CD4-positive, alpha-beta memory T cell (primary cell): ENCODE data around the gene MYB. TPM values are rescaled to one million over a fixed set of nuclear protein-coding genes. Genes with fewer than 3 reads are reported as not detected.

Experiments
- CTCF ChIA-PET: fragments of 350-600 bp; sonication (Branson Sonifier 250); formaldehyde crosslinking; loops from one replicate; lab custom pipeline; 2021; ENCODE audit warnings: inconsistent platforms; ENCODE audit not compliant: partially characterized antibody; lab: Charles Lee
- POLR2A ChIA-PET: fragments of 350-600 bp; sonication (Branson Sonifier 250); formaldehyde crosslinking; loops from one replicate; lab custom pipeline; 2021; ENCODE audit not compliant: partially characterized antibody; lab: Charles Lee
- DNase-seq, 5 donors: peaks; one replicate each; pipeline versions ENCODE4 v3.0.0 to v3.0.0-alpha.2; 2020 to 2022; ENCODE audit warnings: mixed read lengths in 1 of 5
- H3K27ac ChIP-seq: one replicate; pipeline ENCODE4 v1.7.0; 2013; ENCODE audit warnings: low read depth, low read length
- H3K27me3 ChIP-seq: 2 replicates; pipeline ENCODE4 v1.7.0; 2013; ENCODE audit warnings: mild to moderate bottlenecking, low read length, moderate library complexity; ENCODE audit not compliant: insufficient read depth
- H3K36me3 ChIP-seq: 2 replicates; pipeline ENCODE4 v1.7.0; 2013; ENCODE audit warnings: mild to moderate bottlenecking, low read length, moderate library complexity; ENCODE audit not compliant: insufficient read depth
- H3K4me1 ChIP-seq: 2 replicates; pipeline ENCODE4 v1.7.0; 2013; ENCODE audit warnings: mild to moderate bottlenecking, low read length, moderate library complexity; ENCODE audit not compliant: insufficient read depth
- H3K4me3 ChIP-seq, 2 donors: one replicate each; pipeline ENCODE4 v1.7.0; 2013; ENCODE audit warnings: low read length in 2 of 2, mild to moderate bottlenecking in 1 of 2
- H3K9me3 ChIP-seq, 2 donors: one replicate each; pipeline ENCODE4 v1.7.0; 2013; ENCODE audit warnings: low read length in 2 of 2, control low read depth in 1 of 2; ENCODE audit not compliant: control insufficient read depth in 1 of 2
- H3K27ac Mint-ChIP-seq, 7 donors: one replicate each; pipeline ENCODE4 v1.8.0; 2020 to 2021; ENCODE audit warnings: mixed read lengths in 7 of 7, mild to moderate bottlenecking in 6 of 7, inconsistent platforms in 3 of 7, moderate library complexity in 3 of 7
- H3K27me3 Mint-ChIP-seq, 2 donors: one replicate each; pipeline ENCODE4 v1.8.0; 2020 to 2021; ENCODE audit warnings: mixed read lengths in 2 of 2
- H3K36me3 Mint-ChIP-seq, 2 donors: one replicate each; pipeline ENCODE4 v1.8.0; 2020 to 2021; ENCODE audit warnings: mixed read lengths in 2 of 2, inconsistent platforms in 1 of 2, mild to moderate bottlenecking in 1 of 2
- H3K4me1 Mint-ChIP-seq, 4 donors: one replicate each; pipeline ENCODE4 v1.8.0; 2020 to 2021; ENCODE audit warnings: mixed read lengths in 4 of 4, mild to moderate bottlenecking in 1 of 4
- H3K4me3 Mint-ChIP-seq, 8 donors: one replicate each; pipeline ENCODE4 v1.8.0; 2020 to 2021; ENCODE audit warnings: mixed read lengths in 8 of 8, mild to moderate bottlenecking in 7 of 8, moderate library complexity in 6 of 8, inconsistent platforms in 3 of 8
- H3K9me3 Mint-ChIP-seq, 8 donors: one replicate each; pipeline ENCODE4 v1.8.0; 2020 to 2021; ENCODE audit warnings: mixed read lengths in 8 of 8, mild to moderate bottlenecking in 5 of 8, inconsistent platforms in 3 of 8, moderate library complexity in 1 of 8
- intact Hi-C: fragments of 100-400 bp; cut with micrococcal nuclease; formaldehyde crosslinking; loops from one replicate; pipeline ENCODE4 v1.15.1; 2023
- polyA plus RNA-seq, 2 donors: library from polyadenylated mRNA; unstranded; fragments of 300-500 nt; fragmentation: Illumina TruSeq; gene quantifications; one replicate each; pipeline ENCODE4 v1.2.3, GENCODE V29; 2021
- total RNA-seq, 2 experiments: library from RNA; stranded (reverse); gene quantifications; one replicate each; pipeline ENCODE4 v1.2.3, GENCODE V29; 2021

MYB gene
- total and polyA plus RNA-seq, 4 experiments from 2014 or later: 0.31 to 4.7 (median 2.1) TPM

DNA sequence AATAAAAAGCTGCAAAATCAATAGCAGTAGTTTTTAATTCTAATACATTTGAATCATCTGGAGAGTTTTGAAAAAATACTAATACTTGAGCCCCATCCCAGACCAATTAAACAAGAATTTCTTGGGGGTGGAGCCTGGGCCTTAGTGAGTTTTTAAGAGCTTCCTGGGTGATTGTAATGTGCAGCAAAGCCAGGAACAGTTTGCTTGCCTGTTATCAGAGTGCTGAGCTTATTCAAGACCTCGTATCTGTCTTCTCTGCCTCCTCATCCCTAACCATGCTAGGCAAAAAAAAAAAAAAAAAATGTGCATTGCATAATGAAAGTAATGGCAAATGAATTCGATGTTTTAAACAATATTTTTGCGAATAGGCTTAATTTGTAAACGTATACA is 36.4 kb upstream of the MYB start:
- intact Hi-C loops: loop anchor here (1.0 to 2.0 kb wide), 5 partner anchors 39 to 295 kb away; no protein-coding TSS in a partner anchor
- H3K4me1 Mint-ChIP-seq: peaks cover 14 to 30% (median 25%) of the 10 kb centered on the region in 4 donors
- no peaks in the 10 kb centered on the region for H3K9me3 ChIP-seq

GRCh38 chr6:135145063-135145800 is 35.9 kb upstream of the MYB start:
- Histone ChIP-seq H3K4me1 (peaks cover 12% of the 10 kb centered on the region), H3K4me3 (no peak overlapping the region), H3K36me3 (no peaks in the 10 kb centered on the region), H3K27ac (no peak overlapping the region), H3K9me3 (no peaks in the 10 kb centered on the region), H3K27me3 (no peaks in the 10 kb centered on the region)
- no peaks in the 10 kb centered on the region for H3K36me3 Mint-ChIP-seq
- no peaks in the 10 kb centered on the region for H3K9me3 Mint-ChIP-seq
- no peaks in the 10 kb centered on the region for H3K27me3 Mint-ChIP-seq
- POLR2A ChIA-PET: interaction anchor here (0.6 to 2.0 kb wide), 3 partner anchors 13 to 53 kb away, joined by 3 to 7 read pairs (median 3); no protein-coding TSS in a partner anchor
- intact Hi-C loops: loop anchor here (1.0 to 2.0 kb wide), 5 partner anchors 38 to 294 kb away; no protein-coding TSS in a partner anchor
- CTCF ChIA-PET: interaction anchor here (0.7 to 5.6 kb wide), 23 partner anchors 11 to 1196 kb away, joined by 3 to 66 read pairs (median 5); partner anchors contain the start of gene HBS1L
- peaks cover 14 to 30% (median 25%) of the 10 kb centered on the region in 4 donors for H3K4me1 Mint-ChIP-seq
- peak in 4 of 5 donors; percentile 35 to 50 (median 40) for DNase-seq
- peak overlapping the region in 7 of 8 donors; percentile 18 to 83 (median 54) for H3K4me3 Mint-ChIP-seq
- H3K27ac Mint-ChIP-seq: peak overlapping the region; percentile 51 to 94 (median 79)

More for the DNA sequence above, 36.4 kb upstream of the MYB start:
- H3K27ac ChIP-seq: no peak overlapping the region
- H3K27ac Mint-ChIP-seq: peak overlapping the region in 2 of 7 donors; percentile 51 to 94
- H3K4me1 ChIP-seq: peaks cover 12% of the 10 kb centered on the region
- no peaks in the 10 kb centered on the region for H3K36me3 Mint-ChIP-seq
- no peak overlapping the region for H3K4me3 ChIP-seq
- H3K4me3 Mint-ChIP-seq: no peak overlapping the region
- CTCF ChIA-PET: interaction anchor here (0.7 to 5.6 kb wide), 30 partner anchors 11 to 1195 kb away, joined by 3 to 66 read pairs (median 5); partner anchors contain the start of gene HBS1L
- no peak for DNase-seq
- no peaks in the 10 kb centered on the region for H3K27me3 ChIP-seq
- POLR2A ChIA-PET: interaction anchor here (1.0 to 2.0 kb wide), 3 partner anchors 13 to 39 kb away, joined by 3 to 7 read pairs (median 4); no protein-coding TSS in a partner anchor
- no peaks in the 10 kb centered on the region for H3K9me3 Mint-ChIP-seq
- H3K27me3 Mint-ChIP-seq: no peaks in the 10 kb centered on the region
- H3K36me3 ChIP-seq: no peaks in the 10 kb centered on the region

DNA sequence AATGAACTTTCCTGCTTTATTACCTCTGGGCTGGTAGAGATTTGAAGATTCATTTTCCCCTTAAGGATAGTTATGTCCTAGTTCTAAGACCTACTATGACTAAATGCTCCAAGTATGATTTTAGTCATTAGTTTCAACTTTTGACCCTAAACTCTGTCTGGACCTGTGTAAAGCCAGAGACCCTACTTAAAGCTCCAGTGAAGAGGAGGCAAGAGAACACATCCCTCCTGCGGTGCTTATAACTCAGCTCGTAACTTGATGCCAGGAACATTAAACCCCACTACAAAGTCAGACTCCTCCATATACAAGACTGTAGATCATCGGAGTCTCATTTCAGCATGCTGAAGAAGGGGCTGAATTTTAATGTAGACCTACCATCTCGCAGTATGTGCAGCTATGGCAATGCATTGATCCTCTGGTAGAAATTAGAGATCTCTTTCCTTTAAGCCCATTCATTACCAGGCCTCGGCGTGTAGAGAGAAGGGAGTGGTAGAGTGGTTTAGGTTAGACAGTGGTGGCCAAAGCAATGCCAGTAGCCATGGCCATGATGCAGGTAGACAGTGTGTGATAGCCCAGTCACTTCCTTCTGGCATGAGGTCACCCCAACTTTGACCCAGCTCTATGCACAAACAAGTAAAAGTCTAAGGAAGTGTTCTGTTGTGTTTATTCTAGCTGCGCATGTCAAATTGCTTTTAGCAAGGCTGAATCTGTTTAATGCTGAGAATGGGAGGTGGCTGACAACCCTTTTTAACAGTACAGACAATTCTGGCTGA is 34.8 kb upstream of the MYB start:
- H3K9me3 Mint-ChIP-seq: peaks cover 0 to 2% (median 0%) of the 10 kb centered on the region in 8 donors
- DNase-seq: no peak
- peak overlapping the region in 2 of 8 donors; percentile 72 to 83 for H3K4me3 Mint-ChIP-seq
- H3K36me3 Mint-ChIP-seq: no peaks in the 10 kb centered on the region
- H3K27me3 ChIP-seq: no peaks in the 10 kb centered on the region
- CTCF ChIA-PET: interaction anchor here (0.8 to 2.0 kb wide), 10 partner anchors 10 to 276 kb away, joined by 3 to 13 read pairs (median 4); no protein-coding TSS in a partner anchor
- intact Hi-C loops: no loop called here
- peaks cover 14 to 30% (median 25%) of the 10 kb centered on the region in 4 donors for H3K4me1 Mint-ChIP-seq
- H3K27ac Mint-ChIP-seq: peak overlapping the region in 5 of 7 donors; percentile 21 to 85 (median 39)
- no peaks in the 10 kb centered on the region for H3K9me3 ChIP-seq
- POLR2A ChIA-PET: no interaction called here
- no peak overlapping the region for H3K4me3 ChIP-seq
- H3K27ac ChIP-seq: no peak overlapping the region
- no peaks in the 10 kb centered on the region for H3K27me3 Mint-ChIP-seq
- peaks cover 12% of the 10 kb centered on the region for H3K4me1 ChIP-seq
- no peaks in the 10 kb centered on the region for H3K36me3 ChIP-seq

- Mint-ChIP-seq H3K4me1 (peaks cover 14 to 30% (median 22%) of the 10 kb centered on the region in 4 donors), H3K36me3 (no peaks in the 10 kb centered on the region), H3K9me3 (peaks cover 0 to 2% (median 0%) of the 10 kb centered on the region in 8 donors), H3K27ac (peak overlapping the region in 1 of 7 donors; percentile 6), H3K27me3 (no peaks in the 10 kb centered on the region), H3K4me3 (no peak overlapping the region)
- DNase-seq: no peak
- POLR2A ChIA-PET: no interaction called here
- Histone ChIP-seq H3K9me3 (no peaks in the 10 kb centered on the region), H3K36me3 (no peaks in the 10 kb centered on the region), H3K27ac (no peak overlapping the region), H3K4me1 (peaks cover 12% of the 10 kb centered on the region), H3K4me3 (no peak overlapping the region), H3K27me3 (no peaks in the 10 kb centered on the region)
- CTCF ChIA-PET: interaction anchor here (0.7 to 2.2 kb wide), 9 partner anchors 8 to 275 kb away, joined by 3 to 13 read pairs (median 7); no protein-coding TSS in a partner anchor
- intact Hi-C loops: no loop called here
These were observed 33.2 kb upstream of the MYB start for GRCh38 chr6:135147637-135148592.

- H3K4me3 ChIP-seq: no peak overlapping the region
- no peaks in the 10 kb centered on the region for H3K36me3 ChIP-seq
- intact Hi-C loops: no loop called here
- ChIA-PET CTCF (interaction anchor here (1.6 to 2.2 kb wide), 2 partner anchors 26 to 35 kb away, joined by 4 to 8 read pairs; no protein-coding TSS in a partner anchor), POLR2A (no interaction called here)
- no peaks in the 10 kb centered on the region for H3K9me3 ChIP-seq
- H3K27ac ChIP-seq: no peak overlapping the region
- Mint-ChIP-seq H3K36me3 (no peaks in the 10 kb centered on the region), H3K27ac (no peak overlapping the region), H3K27me3 (no peaks in the 10 kb centered on the region), H3K4me1 (peaks cover 14 to 30% (median 22%) of the 10 kb centered on the region in 4 donors), H3K9me3 (peaks cover 0 to 2% (median 0%) of the 10 kb centered on the region in 8 donors), H3K4me3 (no peak overlapping the region)
- DNase-seq: no peak
- no peaks in the 10 kb centered on the region for H3K27me3 ChIP-seq
- peaks cover 12% of the 10 kb centered on the region for H3K4me1 ChIP-seq
These were observed 32.2 kb upstream of the MYB start for GRCh38 chr6:135148889-135149288.

GRCh38 chr6:135149376-135149775 is 31.7 kb upstream of the MYB start:
- Histone ChIP-seq H3K27ac (no peak overlapping the region), H3K27me3 (no peaks in the 10 kb centered on the region), H3K4me3 (no peak overlapping the region), H3K4me1 (peaks cover 12% of the 10 kb centered on the region), H3K36me3 (no peaks in the 10 kb centered on the region), H3K9me3 (no peaks in the 10 kb centered on the region)
- no peak for DNase-seq
- intact Hi-C loops: no loop called here
- POLR2A ChIA-PET: no interaction called here
- CTCF ChIA-PET: interaction anchor here (2.2 kb wide), 1 partner anchor 34 kb away, joined by 8 read pairs; no protein-coding TSS in a partner anchor
- Mint-ChIP-seq H3K27ac (no peak overlapping the region), H3K36me3 (no peaks in the 10 kb centered on the region), H3K27me3 (no peaks in the 10 kb centered on the region), H3K4me1 (peaks cover 14 to 30% (median 22%) of the 10 kb centered on the region in 4 donors), H3K4me3 (no peak overlapping the region), H3K9me3 (peaks cover 0 to 2% (median 0%) of the 10 kb centered on the region in 8 donors)
